Stimulated activated CD4-positive, alpha-beta T cell treated with anti-CD3 and anti-CD28 coated beads, Interleukin-12 subunit alpha, Interleukin-12 subunit beta, amount 100 ng/mL, for 48 hours (primary cell): ENCODE measurements around the gene SLC35B4.
"Not testable (repeated sequence)": the region's sequence is repeated elsewhere in the genome, so short reads cannot be mapped to it uniquely, and the experiment has no call there.

Source experiments
- DNase-seq, 3 donors: peaks; one replicate each; pipeline ENCODE4 v3.0.0-alpha.2; 2020; ENCODE audit warnings: low read depth in 2 of 3, low spot score in 1 of 3

SLC35B4 gene

GRCh38 chr7:134331393-134331792 lies 14.7 kb upstream of the SLC35B4 start:
- DNase-seq, result no peak

GRCh38 chr7:134330974-134331373 lies 14.2 kb upstream of the SLC35B4 start:
- no peak for DNase-seq

- DNase-seq, result no peak
Observed at GRCh38 chr7:134329614-134330346, 13.1 kb upstream of the SLC35B4 start.

- no peak for DNase-seq
Observed at GRCh38 chr7:134328900-134329299, 12.2 kb upstream of the SLC35B4 start.

- peak; percentile 9 to 33 (median 20) for DNase-seq
Observed at GRCh38 chr7:134327896-134328295, 11.2 kb upstream of the SLC35B4 start.

GRCh38 chr7:134324107-134324506 lies 7.4 kb upstream of the SLC35B4 start:
- no peak for DNase-seq

GRCh38 chr7:134320201-134320600 lies 3.5 kb upstream of the SLC35B4 start:
- DNase-seq, result no peak

GRCh38 chr7:134318443-134318842 lies 1.7 kb upstream of the SLC35B4 start:
- DNase-seq, result no peak

GRCh38 chr7:134317434-134317833 lies 704 bp upstream of the SLC35B4 start:
- DNase-seq, result no peak

- DNase-seq, result peak in 1 of 3 donors; percentile 4
Observed at GRCh38 chr7:134315679-134316538, 821 bp downstream of the SLC35B4 start.

GRCh38 chr7:134313543-134313942 lies 3.2 kb downstream of the SLC35B4 start:
- DNase-seq, result no peak

GRCh38 chr7:134312717-134313116 lies 4.0 kb downstream of the SLC35B4 start:
- no peak for DNase-seq

- no peak for DNase-seq
Observed at GRCh38 chr7:134311807-134312206, 4.9 kb downstream of the SLC35B4 start.

- no peak for DNase-seq
Observed at GRCh38 chr7:134308548-134308947, 8.2 kb downstream of the SLC35B4 start.

GRCh38 chr7:134307320-134307719 lies 9.4 kb downstream of the SLC35B4 start:
- no peak for DNase-seq

- DNase-seq, result no peak
Observed at GRCh38 chr7:134302120-134302519, 14.6 kb downstream of the SLC35B4 start.

- no peak for DNase-seq
Observed at GRCh38 chr7:134301592-134301991, 15.1 kb downstream of the SLC35B4 start.

GRCh38 chr7:134300988-134301387 lies 15.7 kb downstream of the SLC35B4 start:
- no peak for DNase-seq

- DNase-seq, result no peak
Observed at GRCh38 chr7:134298902-134299683, 17.6 kb downstream of the SLC35B4 start.

GRCh38 chr7:134297489-134297888 lies 19.2 kb downstream of the SLC35B4 start:
- DNase-seq, result no peak

- not testable (repeated sequence) for DNase-seq
Observed at GRCh38 chr7:134295982-134296381, 20.7 kb downstream of the SLC35B4 start.
